Stimulated activated naive CD4-positive, alpha-beta T cell treated with Interleukin-2 at 50 U/mL for 16 hours (primary cell): Measurements from ENCODE around the gene ABHD16B.
"Not testable (repeated sequence)": the region's sequence is repeated elsewhere in the genome, so short reads cannot be mapped to it uniquely, and the experiment has no call there.

Experiments used
- DNase-seq: peaks from one replicate; lab custom pipeline; 2025; lab: John Stamatoyannopoulos, UW

The ABHD16B gene

DNA sequence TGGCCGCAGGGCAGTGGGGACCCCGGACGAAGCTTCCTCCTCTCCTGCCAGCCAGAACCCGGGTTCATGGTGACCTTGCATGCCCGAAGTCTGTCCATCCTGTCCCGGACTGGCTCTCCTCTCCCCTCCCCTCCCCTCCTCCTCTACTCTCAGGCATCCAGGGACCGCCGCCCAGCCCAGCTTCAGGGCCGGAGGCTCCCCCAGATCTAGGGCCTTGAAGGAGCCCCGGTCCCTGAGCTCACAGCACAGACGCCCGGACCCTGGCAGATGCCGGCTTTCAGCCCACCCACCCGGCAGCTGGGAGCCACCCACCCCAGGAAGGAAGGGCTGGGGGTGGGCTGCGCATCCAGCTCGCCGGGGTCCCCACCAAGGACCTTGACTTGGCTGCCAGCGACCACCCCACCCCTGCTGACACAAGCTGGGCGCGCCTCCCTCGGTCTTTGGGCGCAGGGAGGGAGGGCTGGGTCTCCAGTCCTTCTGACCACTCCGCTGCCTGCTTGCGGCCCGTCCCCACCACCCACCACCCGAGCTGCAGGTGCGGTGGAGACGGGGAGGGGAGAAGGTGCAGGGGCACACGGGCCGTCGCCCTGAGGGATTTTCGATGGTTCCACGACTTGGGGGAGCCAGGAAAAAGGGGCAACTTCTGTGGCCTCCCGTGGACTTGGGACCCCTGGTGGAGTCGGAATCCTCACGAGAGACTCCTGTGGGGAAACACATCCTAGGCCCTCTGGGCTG, 5.8 kb upstream of the ABHD16B start:
- DNase-seq: no peak

DNA sequence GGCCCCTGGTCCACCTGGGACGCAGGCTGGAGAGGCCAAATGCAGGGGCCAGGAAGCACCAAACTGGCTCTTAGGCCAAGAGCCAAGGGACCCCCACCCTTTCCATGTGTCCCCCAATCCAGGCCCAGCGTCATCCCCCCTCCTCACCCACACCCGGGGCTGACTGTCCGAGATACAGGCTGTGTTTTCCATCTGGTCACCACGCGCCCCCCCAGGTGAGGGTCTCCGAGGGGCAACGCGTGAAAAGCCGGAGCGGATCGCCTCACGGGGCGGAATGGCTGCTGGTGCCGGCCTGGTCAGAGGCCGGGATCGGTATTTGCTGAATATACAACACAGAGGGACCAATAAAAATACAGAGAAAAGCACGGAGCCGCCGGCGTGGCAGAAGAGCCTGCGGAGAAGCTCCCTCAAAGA, 5.2 kb upstream of the ABHD16B start:
- no peak for DNase-seq

DNA sequence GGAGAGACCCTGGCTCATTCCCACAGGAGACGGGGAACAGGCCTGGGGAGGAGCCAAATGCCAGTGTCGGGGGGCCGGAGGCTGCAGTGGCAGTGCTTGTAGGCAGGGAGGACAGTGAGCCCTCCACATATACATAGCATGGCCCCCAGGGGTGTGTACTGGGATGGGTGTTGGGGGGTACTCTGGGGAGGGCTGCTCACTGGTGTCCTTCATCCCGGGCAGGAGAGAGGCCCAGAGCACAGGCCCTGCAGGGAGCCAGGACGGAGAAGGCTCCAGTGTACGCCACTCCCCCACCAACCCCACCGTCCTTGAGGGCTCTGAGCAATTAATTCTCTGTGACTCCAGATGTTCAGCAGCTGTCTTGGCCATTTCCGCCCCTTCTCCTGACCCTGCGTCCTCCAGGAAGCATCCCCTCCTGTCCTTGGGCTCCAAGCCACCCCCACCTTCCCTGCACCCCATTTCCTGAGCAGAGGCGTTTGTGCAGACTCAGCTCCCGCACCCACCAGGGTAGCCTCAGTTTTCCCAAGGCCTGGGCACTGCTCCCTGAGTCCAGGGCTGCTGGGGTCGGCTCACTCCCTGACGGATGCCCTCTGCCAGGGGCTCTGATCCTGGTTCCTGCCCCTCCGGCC, 3.4 kb upstream of the ABHD16B start:
- DNase-seq: no peak

DNA sequence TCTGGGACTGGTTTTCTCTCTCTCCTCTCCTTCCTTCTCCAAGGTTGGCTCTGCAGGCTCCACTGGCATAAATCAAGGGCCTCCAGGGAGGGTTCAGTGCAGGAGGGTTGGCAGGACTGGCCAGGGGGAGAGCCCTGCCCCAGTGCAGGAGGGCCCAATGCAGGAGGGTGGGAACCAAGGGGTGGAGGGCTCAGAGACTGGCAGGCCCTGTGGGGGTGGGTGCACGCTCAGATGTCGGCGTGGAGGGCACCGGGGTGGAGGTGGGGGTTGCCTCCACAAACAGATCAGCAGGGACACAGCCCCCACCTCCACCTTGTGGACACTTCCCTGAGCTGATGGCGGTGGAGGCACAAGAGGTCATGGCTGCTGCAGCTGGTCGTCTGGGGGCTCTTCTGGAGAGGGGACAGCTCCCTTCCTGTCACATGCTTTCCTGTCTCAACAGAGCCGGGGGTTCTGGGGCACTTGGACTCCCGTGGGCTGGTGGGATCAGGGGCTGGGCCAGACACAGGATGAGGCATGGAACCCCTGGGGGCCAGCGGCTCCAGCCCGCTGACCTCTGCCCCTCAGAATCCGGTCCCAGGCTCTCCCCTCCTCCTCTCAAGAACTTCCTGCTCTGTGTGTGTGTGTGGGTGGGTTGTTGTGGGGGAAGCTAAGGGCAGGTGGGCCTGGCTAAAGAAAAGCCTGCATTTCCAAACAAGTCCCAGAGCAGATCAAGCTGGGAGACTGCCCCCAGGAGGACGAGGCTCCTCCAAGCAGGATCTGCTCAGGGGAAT, 2.7 kb upstream of the ABHD16B start:
- DNase-seq: no peak

DNA sequence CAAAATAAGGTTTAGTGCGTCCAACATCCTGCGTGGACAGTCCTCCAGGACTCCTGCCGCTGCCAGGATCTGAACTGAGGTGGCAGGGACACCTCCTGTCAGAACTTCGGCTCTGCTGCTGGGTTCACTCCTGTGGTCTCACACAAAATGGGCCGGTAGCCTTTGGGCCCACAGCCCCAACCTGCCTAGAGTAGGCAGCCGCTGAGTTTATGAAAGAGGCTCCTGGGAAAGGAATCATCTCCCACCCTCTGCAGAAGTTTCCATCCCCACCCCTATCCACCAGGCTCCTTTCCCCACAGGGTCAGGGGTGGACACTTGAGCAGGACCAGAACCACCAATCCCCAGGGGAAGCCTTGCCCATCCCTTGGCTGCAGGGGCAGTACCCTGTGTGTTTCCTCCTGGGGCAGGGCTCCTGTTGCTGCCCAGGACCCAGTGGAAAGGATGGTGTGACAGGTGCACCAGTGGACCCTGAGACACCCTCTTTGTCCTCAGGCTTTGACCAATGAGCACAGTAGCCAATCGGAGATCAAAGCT, 2.1 kb upstream of the ABHD16B start:
- no peak for DNase-seq

DNA sequence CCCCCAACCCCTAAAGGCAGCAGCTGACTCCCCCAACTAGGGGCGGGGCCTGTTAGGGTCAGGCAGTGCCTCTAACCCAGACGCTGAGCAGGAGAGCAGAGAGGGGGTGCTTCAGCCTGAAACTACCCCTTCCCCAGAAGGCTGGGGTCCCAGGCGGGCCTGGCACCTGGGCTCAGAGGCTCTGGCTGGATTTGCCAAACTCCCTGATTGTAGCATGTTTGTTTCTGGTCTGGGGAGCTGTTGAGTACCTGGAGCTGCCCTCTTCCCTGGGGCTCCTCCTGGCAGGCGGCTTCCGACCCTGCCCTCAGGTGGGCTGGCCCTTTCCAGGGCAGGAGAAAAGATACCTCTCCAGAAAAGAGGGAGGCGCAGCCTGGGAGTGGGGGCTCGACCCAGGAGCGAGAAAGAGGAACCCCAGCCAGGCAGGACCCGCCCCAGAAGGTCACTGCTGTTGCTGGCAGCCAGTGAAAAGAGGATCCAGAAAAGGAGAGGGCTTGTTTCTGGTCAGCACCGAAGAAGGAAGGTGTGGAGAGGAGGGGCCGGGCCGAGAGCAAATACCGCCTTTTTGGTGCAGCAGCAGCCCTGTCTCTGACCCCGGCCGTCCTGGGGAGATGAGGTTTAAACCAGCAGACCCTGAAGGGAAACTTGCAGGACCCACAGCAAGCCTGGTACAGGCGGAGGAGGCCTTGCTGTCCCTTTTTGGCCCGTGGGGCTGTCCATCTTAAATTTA, 810 bp upstream of the ABHD16B start:
- DNase-seq: no peak

DNA sequence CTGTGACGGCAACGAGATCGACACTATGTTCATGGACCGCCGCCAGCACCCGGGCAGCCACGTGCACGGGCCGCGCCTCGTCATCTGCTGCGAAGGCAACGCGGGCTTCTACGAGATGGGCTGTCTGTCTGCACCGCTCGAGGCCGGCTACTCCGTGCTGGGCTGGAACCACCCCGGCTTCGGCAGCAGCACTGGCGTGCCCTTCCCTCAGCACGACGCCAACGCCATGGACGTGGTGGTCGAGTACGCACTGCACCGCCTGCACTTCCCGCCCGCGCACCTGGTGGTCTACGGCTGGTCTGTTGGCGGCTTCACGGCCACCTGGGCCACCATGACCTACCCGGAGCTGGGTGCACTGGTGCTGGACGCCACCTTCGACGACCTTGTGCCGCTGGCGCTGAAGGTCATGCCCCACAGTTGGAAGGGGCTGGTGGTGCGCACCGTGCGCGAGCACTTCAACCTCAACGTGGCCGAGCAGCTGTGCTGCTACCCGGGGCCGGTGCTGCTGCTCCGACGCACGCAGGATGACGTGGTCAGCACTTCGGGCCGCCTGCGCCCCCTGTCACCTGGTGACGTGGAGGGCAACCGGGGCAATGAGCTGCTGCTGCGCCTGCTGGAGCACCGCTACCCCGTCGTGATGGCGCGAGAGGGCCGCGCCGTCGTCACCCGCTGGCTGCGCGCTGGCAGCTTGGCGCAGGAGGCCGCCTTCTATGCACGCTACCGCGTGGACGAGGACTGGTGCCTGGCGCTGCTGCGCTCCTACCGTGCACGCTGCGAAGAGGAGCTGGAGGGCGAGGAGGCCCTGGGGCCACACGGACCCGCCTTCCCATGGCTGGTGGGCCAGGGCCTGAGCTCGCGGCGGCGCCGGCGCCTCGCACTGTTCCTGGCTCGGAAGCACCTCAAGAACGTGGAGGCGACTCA, 943 bp downstream of the ABHD16B start:
- DNase-seq: no peak

DNA sequence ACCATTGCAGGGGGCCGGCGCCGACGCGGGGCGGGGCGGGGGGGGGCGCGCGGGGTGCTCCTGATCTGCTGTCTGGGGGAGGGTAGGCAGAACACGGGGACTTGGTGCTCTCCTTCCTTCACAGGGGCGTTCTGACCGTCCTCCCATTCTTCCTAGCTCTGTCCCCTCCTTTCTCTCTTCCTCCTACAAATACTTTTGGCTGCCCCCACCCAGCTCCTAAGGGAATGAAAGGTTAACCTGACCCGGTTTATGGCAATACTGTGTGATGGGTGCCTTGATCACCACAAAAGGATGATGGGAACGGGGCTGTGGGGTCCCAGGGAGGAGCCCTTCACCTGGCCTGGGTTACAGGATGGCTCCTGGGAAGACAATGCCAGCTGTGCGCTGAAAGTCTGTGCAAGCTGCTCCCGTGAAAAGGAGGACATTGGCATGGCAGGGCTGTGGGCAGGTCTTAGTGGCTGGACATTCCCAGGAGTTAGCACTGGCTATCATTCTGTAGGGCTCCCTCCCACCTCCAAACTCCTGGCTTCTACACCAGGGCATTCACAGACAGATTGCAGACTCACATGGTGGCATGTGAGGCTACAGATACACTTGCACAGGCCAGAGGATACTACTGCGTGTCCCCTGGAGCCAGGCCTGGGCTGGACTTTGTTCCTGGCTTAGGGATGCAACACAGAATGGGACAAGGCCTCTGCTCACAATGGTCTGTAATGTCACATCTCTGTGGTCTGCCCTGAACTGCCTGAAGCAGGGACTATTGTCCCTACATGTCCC, 1.9 kb downstream of the ABHD16B start:
- DNase-seq: no peak

DNA sequence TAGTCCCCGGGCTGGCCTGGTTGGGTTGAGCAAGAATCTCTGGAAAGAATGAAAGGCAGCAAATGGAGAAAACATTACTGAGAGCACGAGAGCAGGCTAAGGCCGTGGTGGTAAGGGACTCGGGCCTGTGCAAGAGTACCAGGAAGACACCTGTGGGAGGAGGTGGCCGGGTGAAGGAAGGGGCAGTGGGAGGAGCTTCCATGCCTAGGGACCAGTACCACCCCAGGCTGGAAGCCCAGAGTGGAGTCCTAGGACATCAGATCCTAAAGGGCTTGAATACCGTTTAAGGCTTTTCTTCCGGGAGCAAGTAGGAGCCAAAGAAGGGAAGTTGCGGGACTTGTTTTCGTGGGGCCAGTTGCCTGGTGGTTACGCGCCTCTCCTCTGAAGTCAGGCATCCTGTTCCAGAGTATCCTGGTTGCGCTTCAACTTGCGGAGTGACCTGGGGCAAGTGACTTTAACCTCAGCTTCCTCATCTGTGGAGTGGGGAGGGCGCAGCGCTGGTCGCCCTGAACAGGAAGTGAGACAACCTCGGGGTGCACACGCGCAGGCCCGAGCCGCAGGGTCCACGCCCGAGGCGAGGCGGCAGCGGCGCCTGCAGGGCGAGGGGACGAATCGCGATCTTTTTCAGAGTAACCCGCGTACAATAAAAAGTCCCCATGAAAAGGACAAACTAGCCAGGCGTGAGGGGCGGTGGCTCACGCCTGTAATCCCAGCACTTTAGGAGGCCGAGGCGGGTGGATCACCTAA, 2.7 kb downstream of the ABHD16B start:
- peak; percentile 75 for DNase-seq

DNA sequence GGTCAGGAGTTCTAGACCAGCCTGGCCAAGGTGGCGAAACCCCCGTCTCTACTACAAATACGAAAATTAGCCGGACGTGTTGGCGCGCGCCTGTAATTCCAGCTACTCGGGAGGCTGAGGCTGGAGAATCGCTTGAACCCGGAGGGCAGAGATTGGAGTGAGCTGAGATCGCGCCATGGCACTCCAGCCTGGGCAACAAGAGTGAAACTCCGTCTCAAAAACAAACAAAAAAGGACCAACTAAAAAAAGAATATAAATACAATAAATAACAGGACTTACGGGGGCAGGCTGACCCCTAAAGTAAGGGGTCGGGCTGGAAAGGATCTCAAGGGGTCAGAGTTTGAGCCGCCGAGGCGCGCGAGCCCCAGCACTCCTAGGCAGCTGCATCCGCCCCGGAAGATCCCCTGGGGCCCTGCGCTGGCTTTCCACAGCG, 3.3 kb downstream of the ABHD16B start:
- no peak for DNase-seq

DNA sequence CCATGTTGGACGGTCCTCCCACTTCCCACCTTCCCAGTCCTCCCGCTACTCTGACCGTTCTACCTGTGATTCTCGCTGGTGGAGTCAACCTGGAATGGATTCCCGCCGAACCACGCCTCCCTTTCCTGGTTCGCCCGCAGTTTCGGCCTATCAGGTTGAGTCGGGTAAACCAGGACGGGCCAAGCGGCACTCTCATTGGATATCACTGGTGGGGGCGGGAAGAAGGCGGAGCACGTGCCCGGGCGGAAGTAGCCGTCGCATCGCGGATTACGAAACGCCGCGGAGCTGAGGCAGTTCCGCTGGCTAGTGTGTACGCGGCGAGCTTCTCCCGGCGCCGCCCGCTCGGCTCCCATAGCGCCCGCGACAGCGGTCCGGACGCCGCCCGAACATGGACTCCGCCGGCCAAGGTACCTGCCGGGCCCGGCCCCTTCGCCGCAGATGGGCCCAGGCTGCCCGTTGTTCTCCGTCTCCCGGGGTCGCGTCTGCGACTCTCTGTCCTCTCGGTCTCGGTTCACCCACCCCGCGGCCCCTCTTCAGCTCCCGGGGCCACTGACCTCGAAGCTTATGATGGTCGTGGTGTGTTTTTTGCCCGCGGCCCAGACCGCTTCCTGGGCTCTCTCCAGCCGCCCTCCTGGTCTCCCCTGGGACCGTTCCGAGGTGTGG, 3.8 kb downstream of the ABHD16B start, which contains the start of gene TPD52L2:
TSS of gene TPD52L2 (plus strand) at position 293 of the 663 bp plus-strand sequence. CDS start at position 389, 96 bp downstream.
- DNase-seq: peak; percentile 98

DNA sequence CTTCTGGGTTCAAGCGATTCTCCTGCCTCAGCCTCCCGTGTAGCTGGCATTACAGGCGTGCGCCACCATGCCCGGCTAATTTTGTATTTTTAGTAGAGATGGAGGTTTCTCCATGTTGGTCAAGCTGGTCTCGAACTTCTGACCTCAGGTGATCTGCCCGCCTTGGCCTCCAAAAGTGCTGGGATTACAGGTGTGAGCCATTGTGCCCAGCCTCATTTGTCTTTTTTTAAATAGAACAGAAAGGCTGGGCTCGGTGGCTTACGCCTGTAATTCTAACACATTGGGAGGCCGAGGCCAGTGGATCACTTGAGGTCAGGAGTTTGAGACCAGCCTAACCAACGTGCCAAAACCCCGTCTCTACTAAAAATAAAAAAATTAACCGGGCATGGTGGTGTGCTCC, 5.7 kb downstream of the ABHD16B start:
- DNase-seq: not testable (repeated sequence)

DNA sequence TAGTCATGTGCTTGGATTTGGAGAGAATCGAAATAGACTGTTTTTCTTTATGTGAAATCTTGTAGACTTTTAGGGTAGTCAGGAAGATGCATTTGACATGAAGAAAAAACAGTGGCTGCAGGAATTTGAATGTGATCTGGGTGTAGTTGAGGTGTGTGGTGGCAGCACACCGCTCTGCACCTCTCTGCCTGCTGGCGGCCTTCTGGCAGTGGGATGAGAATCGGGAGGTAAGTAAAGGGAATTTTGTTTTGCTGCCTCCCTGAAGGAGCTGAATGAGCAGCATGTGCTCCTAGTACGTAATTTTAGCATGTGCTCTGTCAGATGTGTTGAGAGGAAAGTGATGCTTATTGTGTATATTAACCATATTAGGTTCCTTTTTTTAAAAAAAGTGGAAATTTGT, 7.0 kb downstream of the ABHD16B start:
- DNase-seq: no peak

DNA sequence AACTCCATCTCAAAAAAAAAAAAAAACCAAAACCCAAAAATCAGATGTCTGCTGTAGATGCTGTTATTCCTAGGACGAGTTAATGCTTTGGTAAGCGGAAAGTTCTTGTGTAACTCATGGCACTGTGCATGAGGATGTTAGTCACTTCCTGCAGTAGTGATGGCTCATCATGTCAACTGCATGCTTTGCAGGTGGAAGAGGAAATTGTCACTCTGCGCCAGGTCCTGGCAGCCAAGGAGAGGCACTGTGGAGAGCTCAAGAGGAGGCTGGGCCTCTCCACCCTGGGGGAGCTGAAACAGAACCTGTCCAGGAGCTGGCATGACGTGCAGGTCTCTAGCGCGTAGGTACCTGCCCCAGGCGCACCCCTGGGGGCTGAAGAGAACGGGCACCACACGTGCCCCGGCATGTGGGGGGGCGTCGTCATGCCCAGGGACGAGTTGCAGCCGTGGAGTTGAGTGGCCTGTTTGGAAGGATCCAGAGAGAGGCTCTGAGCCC, 12.2 kb downstream of the ABHD16B start:
- DNase-seq: peak; percentile 34

DNA sequence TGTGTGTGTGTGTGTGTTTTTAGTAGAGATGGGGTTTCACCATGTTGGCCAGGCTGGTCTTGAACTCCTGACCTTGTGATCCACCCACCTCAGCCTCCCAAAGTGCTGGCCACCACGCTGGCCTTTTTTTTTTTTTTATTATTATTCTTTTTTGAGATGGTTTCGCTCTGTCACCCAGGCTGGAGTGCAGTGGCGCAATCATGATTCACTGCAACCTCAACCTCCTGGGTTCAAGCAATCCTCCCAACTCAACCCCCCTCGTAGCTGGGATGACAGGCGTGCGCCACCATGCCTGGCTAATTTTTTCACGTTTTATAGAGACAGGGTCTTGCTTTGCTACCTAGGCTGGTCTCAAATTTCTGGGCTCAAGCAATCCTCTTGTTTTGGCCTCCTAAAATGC, 12.9 kb downstream of the ABHD16B start:
- not testable (repeated sequence) for DNase-seq

DNA sequence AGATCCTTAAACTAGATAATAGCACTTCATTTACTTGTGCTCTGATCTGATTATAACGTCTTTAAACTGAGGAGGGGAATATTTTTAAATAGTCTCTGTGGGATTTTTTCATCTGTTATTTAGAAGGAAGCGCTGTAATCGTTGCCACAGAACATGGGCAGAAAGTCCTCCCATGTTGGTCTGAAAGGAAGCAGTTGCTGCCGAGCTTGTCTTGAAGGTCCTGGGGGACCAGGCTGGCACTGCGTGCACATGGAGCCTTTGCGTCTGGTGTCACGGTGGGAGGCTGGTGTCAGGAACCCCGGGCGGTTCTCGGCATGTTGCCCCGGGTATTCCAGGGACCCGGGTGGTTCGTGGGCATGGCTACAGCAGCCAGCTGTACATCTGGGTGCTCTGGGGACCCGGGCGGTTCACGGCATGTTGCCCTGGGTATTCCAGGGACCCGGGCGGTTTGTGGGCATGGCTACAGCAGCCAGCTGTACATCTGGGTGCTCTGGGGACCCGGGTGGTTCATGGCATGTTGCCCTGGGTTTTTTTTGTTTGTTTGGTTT, 15.3 kb downstream of the ABHD16B start:
- DNase-seq: no peak

DNA sequence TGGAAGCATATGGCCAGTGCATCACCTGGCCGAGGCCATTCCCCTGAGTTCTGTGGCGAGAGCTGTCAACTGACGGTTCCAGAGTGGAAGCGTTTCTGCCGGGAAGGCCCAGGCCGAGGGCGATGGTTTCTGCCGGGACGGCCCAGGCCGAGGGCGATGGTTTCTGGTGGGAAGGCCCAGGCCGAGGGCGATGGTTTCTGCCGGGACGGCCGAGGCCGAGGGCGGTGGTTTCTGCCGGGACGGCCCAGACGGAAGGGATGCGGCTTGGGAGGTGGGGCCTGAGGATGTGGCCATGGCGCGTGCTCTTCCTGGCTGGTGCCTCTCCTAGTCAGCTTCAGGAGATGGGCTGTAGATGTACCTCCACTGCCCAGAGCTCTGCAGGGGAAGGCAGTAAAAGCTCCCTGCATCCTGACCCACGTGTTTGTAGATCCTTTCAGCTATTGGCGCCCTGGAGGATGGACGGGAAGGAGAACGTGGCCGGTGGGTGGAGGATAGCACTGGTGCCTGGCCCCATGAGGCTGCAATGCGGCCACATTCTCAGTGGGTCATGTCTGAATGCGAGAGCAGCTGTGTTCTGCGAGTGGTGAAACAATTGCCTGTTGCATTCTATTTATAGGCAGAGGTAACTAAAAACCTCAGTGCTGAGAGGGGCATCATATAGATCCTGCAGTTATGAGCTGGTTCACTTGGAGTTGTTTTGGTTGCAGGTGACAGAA, 16.6 kb downstream of the ABHD16B start:
- DNase-seq: no peak
